H9 (cell line): ENCODE measurements around the gene TRPV4. TPM values are rescaled to one million over a fixed set of nuclear protein-coding genes. Genes with fewer than 3 reads are reported as not detected.

Experiments used
- DNase-seq: peaks from one replicate; pipeline ENCODE4 v3.0.0-alpha.2; 2017
- H2AFZ ChIP-seq: one replicate; pipeline ENCODE4 v1.6.1; 2013; ENCODE audit warnings: mild to moderate bottlenecking, low read length, control low read depth, moderate library complexity
- H2AK5ac ChIP-seq: 2 replicates; pipeline ENCODE4 v1.6.1; 2013; ENCODE audit warnings: low read length, control low read depth, mixed read lengths; ENCODE audit not compliant: insufficient read length
- H2BK120ac ChIP-seq: one replicate; pipeline ENCODE4 v1.6.1; 2013; ENCODE audit warnings: low read depth, mild to moderate bottlenecking, low read length, control low read depth, inconsistent platforms; ENCODE audit not compliant: poor library complexity, severe bottlenecking
- H2BK12ac ChIP-seq: 2 replicates; pipeline ENCODE4 v1.6.1; 2013; ENCODE audit warnings: low read length, control low read depth, mixed read lengths, low read depth; ENCODE audit not compliant: insufficient read length
- H2BK15ac ChIP-seq: 2 replicates; pipeline ENCODE4 v1.6.1; 2013; ENCODE audit warnings: low read depth, low read length, control low read depth
- H2BK20ac ChIP-seq: one replicate; pipeline ENCODE4 v1.6.1; 2013; ENCODE audit warnings: low read depth, mild to moderate bottlenecking, low read length, control low read depth, inconsistent platforms; ENCODE audit not compliant: poor library complexity, severe bottlenecking
- H2BK5ac ChIP-seq: 2 replicates; pipeline ENCODE4 v1.6.1; 2013; ENCODE audit warnings: low read length, control low read depth, mixed read lengths; ENCODE audit not compliant: insufficient read length
- H3K14ac ChIP-seq: 2 replicates; pipeline ENCODE4 v1.6.1; 2013; ENCODE audit warnings: low read length, control low read depth; ENCODE audit not compliant: insufficient read depth
- H3K18ac ChIP-seq: 2 replicates; pipeline ENCODE4 v1.6.1; 2013; ENCODE audit warnings: low read depth, mild to moderate bottlenecking, mixed read lengths, low read length, control low read depth; ENCODE audit not compliant: insufficient read length
- H3K23ac ChIP-seq: 2 replicates; pipeline ENCODE4 v1.6.1; 2013; ENCODE audit warnings: low read length, control low read depth, mixed read lengths, low read depth; ENCODE audit not compliant: insufficient read length
- H3K23me2 ChIP-seq: 2 replicates; pipeline ENCODE4 v1.6.1; 2013; ENCODE audit warnings: low read depth, mild to moderate bottlenecking, mixed read lengths, low read length, control low read depth; ENCODE audit not compliant: insufficient read length, poor library complexity, severe bottlenecking
- H3K27ac ChIP-seq: 2 replicates; pipeline ENCODE4 v1.5.1; 2013; ENCODE audit warnings: low read length, control low read depth, mixed read lengths, low read depth; ENCODE audit not compliant: insufficient read length
- H3K27me3 ChIP-seq: 2 replicates; pipeline ENCODE4 v1.6.1; 2013; ENCODE audit warnings: low read length, control low read depth, inconsistent platforms; ENCODE audit not compliant: insufficient read depth
- H3K4ac ChIP-seq: 2 replicates; pipeline ENCODE4 v1.6.1; 2013; ENCODE audit warnings: low read depth, mild to moderate bottlenecking, control low read depth, inconsistent platforms, low read length, moderate library complexity
- H3K4me1 ChIP-seq: 2 replicates; pipeline ENCODE4 v1.6.1; 2013; ENCODE audit warnings: low read length, control low read depth, inconsistent platforms; ENCODE audit not compliant: insufficient read depth
- H3K4me2 ChIP-seq: 2 replicates; pipeline ENCODE4 v1.6.1; 2013; ENCODE audit warnings: low read length, control low read depth, mixed read lengths; ENCODE audit not compliant: insufficient read length, insufficient read depth
- H3K56ac ChIP-seq: 2 replicates; pipeline ENCODE4 v1.6.1; 2013; ENCODE audit warnings: low read depth, mild to moderate bottlenecking, mixed read lengths, low read length, control low read depth; ENCODE audit not compliant: insufficient read length
- H3K79me1 ChIP-seq: 2 replicates; pipeline ENCODE4 v1.6.1; 2013; ENCODE audit warnings: low read depth, mild to moderate bottlenecking, moderate library complexity, low read length, control low read depth, inconsistent platforms; ENCODE audit not compliant: insufficient read depth, poor library complexity, severe bottlenecking
- H3K79me2 ChIP-seq: 2 replicates; pipeline ENCODE4 v1.6.1; 2013; ENCODE audit warnings: low read length, control low read depth, inconsistent platforms; ENCODE audit not compliant: insufficient read depth
- H3K9ac ChIP-seq: 2 replicates; pipeline ENCODE4 v1.6.1; 2013; ENCODE audit warnings: low read length, control low read depth, mixed read lengths; ENCODE audit not compliant: insufficient read length; ENCODE audit errors: extremely low read depth
- H3K9me3 ChIP-seq: one replicate; pipeline ENCODE4 v1.6.1; 2013; ENCODE audit warnings: low read depth, low read length, inconsistent platforms; ENCODE audit not compliant: control insufficient read depth
- H3T11ph ChIP-seq: one replicate; pipeline ENCODE4 v1.6.1; 2013; ENCODE audit warnings: mild to moderate bottlenecking, low read length, control low read depth, inconsistent platforms
- H4K20me1 ChIP-seq: one replicate; pipeline ENCODE4 v1.6.1; 2013; ENCODE audit not compliant: control insufficient read depth, insufficient read length, insufficient read depth
- H4K5ac ChIP-seq: 2 replicates; pipeline ENCODE4 v1.6.1; 2013; ENCODE audit warnings: low read depth, mild to moderate bottlenecking, mixed read lengths, low read length, control low read depth; ENCODE audit not compliant: insufficient read length
- H4K8ac ChIP-seq: replicated peaks from 2 replicates; pipeline ENCODE4 v1.6.1; 2013; ENCODE audit warnings: low read length, control low read depth, mixed read lengths, low read depth; ENCODE audit not compliant: insufficient read length
- H4K91ac ChIP-seq: 2 replicates; pipeline ENCODE4 v1.6.1; 2013; ENCODE audit warnings: low read depth, mild to moderate bottlenecking, moderate library complexity, mixed read lengths, low read length, control low read depth; ENCODE audit not compliant: insufficient read length
- H3K27ac Mint-ChIP-seq, 3 experiments: 2 replicates in 2 of 3; 3 replicates in 1 of 3; pipeline ENCODE4 v1.8.0; 2020 to 2021; ENCODE audit warnings: mixed read lengths in 3 of 3, mild to moderate bottlenecking in 1 of 3, moderate library complexity in 1 of 3
- H3K27me3 Mint-ChIP-seq: 2 replicates; pipeline ENCODE4 v1.8.0; 2021; ENCODE audit warnings: low read depth, mild to moderate bottlenecking, moderate library complexity, mixed read lengths
- H3K36me3 Mint-ChIP-seq, 3 experiments: 2 replicates in 2 of 3; 3 replicates in 1 of 3; pipeline ENCODE4 v1.8.0; 2020 to 2021; ENCODE audit warnings: low read depth in 3 of 3, mixed read lengths in 3 of 3; ENCODE audit not compliant: insufficient read depth in 1 of 3
- H3K4me1 Mint-ChIP-seq, 2 experiments: 2 replicates each; pipeline ENCODE4 v1.8.0; 2020; ENCODE audit warnings: mixed read lengths in 2 of 2
- H3K4me3 Mint-ChIP-seq, 2 experiments: 2 replicates in 1 of 2; 3 replicates in 1 of 2; pipeline ENCODE4 v1.8.0; 2020 to 2021; ENCODE audit warnings: mild to moderate bottlenecking in 2 of 2, mixed read lengths in 2 of 2, moderate library complexity in 1 of 2
- H3K9me3 Mint-ChIP-seq, 2 experiments: 2 replicates in 1 of 2; 3 replicates in 1 of 2; pipeline ENCODE4 v1.8.0; 2020; ENCODE audit warnings: mild to moderate bottlenecking in 2 of 2, mixed read lengths in 2 of 2, moderate library complexity in 1 of 2
- CTCF ChIP-seq: fragments of 200-600 bp; sonication (generic); conservative IDR thresholded peaks from 3 replicates; pipeline ENCODE4 v1.8.0; 2021; ENCODE audit warnings: antibody characterized with exemption, mild to moderate bottlenecking
- WGBS: extraction: QIAGEN DNeasy Blood & Tissue Kit; methylation state at CpG from one replicate; pipeline ENCODE4 v1.1.7; 2013; ENCODE audit warnings: missing lambda C conversion rate, low lambda C conversion rate, mixed read lengths; ENCODE audit not compliant: insufficient read length; ENCODE audit errors: extremely low coverage; 5-methylcytosine and 5-hydroxymethylcytosine counted together
- total RNA-seq: library from RNA; stranded (reverse); gene quantifications from 2 replicates; pipeline ENCODE4 v1.2.1, GENCODE V29; 2021

TRPV4 gene
- total RNA-seq, 1 experiment from 2014 or later: 4.9 TPM

GRCh38 chr12:109861689-109862314 is 28.6 kb upstream of the TRPV4 start:
- Histone ChIP-seq H2BK5ac (no peak overlapping the region), H4K8ac (no peak overlapping the region), H4K20me1 (no peaks in the 10 kb centered on the region), H3K23ac (no peak overlapping the region), H3K79me2 (no peaks in the 10 kb centered on the region), H3T11ph (no peak overlapping the region), H2BK120ac (no peak overlapping the region), H3K4me1 (peaks cover 4% of the 10 kb centered on the region), H3K4me2 (no peak overlapping the region), H3K9ac (no peak overlapping the region), H4K91ac (no peak overlapping the region), H2AFZ (no peak overlapping the region), H3K27ac (no peak overlapping the region), H3K79me1 (peaks cover 2% of the 10 kb centered on the region), H4K5ac (no peak overlapping the region), H3K9me3 (no peaks in the 10 kb centered on the region), H2AK5ac (no peak overlapping the region), H3K56ac (no peak overlapping the region), H3K18ac (no peak overlapping the region), H2BK12ac (no peak overlapping the region), H3K4ac (no peak overlapping the region), H3K27me3 (no peaks in the 10 kb centered on the region), H2BK15ac (no peak overlapping the region), H3K14ac (no peak overlapping the region; the same call in 1 of the 2 replicates), H2BK20ac (no peak overlapping the region), H3K23me2 (no peaks in the 10 kb centered on the region)
- Mint-ChIP-seq H3K27me3 (no peaks in the 10 kb centered on the region), H3K9me3 (no peaks in the 10 kb centered on the region), H3K4me3 (no peak overlapping the region), H3K36me3 (peaks cover 0 to 5% (median 2%) of the 10 kb centered on the region in 3 experiments; a peak in 4 of 7 replicates), H3K4me1 (peaks cover 7 to 11% of the 10 kb centered on the region in 2 experiments), H3K27ac (peak overlapping the region in 1 of 3 experiments; percentile 67; a peak in 1 of 7 replicates)
- no CpG with 5 or more reads among the region's 17 CpGs for WGBS
- DNase-seq: no peak
- no peak for TF ChIP-seq CTCF
